Activated CD8-positive, alpha-beta memory T cell treated with anti-CD3 and anti-CD28 coated beads for 48 hours (primary cell): Measurements from ENCODE around the gene S100A4.

Source experiments
- DNase-seq, 3 experiments: peaks; one replicate each; pipeline ENCODE4 v3.0.0-alpha.2; 2020; ENCODE audit warnings: low read depth in 2 of 3, low spot score in 2 of 3

Gene S100A4

GRCh38 chr1:153548722-153549688, 3.4 kb upstream of the S100A4 start, which contains the start of gene S100A3:
Gene S100A3 (minus strand): TSS chr1:153549258. CDS start chr1:153548485, 773 bp downstream.
- no peak for DNase-seq

DNA sequence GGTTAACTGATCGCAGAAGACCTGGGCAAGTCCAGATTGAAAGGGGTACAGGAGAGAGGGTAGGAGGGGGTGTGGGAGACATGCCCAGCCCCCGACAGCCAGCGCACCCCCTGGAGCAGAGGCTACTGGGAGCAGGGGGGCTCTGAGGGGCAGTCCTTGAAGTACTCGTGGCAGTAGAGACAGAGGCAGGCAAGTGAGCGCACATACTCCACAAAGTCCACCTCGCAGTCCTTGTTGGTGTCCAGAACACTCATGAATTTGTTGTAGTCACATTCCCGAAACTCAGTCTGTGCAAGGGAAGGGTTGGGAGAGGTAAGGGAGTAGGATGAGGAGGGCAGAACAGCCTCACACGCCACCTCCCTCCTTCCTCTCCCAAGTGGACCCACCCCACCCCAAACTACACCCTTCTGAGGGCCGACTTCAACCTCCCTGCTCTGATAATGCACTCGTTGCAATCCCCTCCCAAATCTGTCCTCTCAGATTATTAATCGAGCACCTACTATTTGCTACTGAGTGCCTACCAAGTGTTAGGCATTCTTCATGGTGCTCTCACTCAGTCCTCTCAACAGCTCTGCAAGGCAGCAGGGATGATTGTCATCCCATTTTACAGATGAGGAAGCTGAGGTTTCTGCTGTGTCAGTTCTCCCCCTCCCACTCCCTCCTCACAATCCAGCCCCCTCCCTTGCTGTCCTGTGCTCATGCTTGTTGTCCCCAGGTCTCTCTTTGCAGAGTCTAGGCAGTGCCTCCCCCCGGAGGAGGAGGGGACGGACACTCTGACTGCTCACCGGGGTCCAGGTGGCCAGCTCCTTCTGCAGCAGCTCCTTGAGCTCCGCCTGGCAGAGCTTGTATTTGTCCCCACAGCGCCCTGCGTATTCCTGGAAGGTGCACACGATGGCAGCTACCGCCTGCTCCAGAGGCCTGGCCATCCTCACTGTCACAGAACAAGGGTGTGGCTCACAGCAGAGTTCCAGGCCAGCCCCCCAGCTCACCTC, 2.2 kb upstream of the S100A4 start:
- DNase-seq: no peak

GRCh38 chr1:153546796-153547559, 1.4 kb upstream of the S100A4 start:
- no peak for DNase-seq

GRCh38 chr1:153546371-153546770, 765 bp upstream of the S100A4 start:
- DNase-seq: no peak

DNA sequence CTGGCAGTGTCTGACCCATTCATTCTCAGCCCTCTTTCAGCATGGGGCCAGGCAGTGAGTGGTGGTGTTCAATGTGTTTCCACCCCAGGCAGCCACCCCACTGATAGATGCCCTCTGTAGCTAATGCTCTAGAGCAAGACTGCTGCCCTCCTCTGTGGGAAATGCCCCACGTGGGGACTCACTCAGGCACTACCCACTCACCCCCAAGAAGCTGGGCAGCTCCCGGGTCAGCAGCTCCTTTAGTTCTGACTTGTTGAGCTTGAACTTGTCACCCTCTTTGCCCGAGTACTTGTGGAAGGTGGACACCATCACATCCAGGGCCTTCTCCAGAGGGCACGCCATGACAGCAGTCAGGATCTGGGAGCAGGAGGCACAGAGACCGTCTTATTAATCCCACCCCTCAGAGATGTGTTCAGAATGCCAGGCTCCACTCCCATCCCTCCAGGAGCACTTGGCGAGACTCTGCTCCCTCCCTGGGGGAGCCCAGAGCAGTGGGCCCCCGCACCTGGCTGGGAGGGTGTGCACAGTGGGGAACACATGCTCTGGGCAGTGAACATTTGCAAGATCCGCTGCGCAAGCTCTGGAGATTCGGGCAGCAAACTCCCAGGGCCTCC, 1.0 kb downstream of the S100A4 start:
- DNase-seq: no peak

DNA sequence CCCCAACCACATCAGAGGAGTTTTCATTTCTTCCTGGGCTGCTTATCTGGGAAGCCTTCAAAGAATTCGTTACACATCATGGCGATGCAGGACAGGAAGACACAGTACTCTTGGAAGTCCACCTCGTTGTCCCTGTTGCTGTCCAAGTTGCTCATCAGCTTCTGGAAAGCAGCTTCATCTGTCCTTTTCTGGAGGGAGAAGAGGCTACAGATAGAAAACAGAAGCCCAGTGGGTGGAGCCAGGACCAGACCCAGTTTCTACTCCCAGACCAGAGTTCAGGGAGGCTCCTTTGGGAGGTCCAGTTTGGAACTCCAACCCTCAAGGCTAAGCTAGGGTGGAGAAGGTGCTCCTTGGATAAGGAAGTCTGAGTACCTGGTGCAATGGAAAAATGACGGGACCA, 1.9 kb downstream of the S100A4 start:
- DNase-seq: no peak

DNA sequence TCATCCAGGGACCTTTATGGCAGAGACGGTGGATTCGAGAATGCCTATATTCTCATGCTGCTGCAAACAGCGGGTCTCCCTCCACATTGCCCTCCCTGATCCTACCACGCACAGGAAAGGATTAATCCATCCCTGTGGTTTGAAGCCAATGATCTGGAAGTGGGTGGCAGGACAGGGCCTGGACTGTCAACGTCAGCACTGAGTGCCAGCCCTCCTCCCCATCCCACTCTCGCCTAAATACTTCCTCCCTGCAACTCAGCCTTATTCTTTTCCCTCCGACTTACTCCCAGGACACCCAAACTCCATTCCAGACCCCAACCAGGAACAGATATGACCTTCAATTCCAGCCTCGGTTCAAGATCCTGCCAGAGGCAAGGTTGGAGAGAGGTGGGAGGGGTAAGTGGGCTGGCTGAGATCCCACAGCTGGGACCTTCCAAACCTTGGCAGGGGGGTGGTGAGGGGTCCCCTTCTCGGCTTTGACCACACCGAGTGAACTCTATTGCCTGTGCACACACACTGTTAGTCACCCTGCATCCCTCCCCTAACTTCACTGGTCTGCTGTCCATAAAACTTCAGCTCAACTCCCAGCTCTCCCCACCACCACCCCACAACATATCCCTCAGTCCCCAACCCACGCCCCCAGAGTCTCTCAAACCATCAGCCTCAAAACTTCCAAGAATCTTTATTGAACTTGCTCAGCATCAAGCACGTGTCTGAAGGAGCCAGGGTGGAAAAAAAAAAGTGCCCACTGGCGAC, 2.5 kb downstream of the S100A4 start:
- DNase-seq: no peak

GRCh38 chr1:153541641-153542590, 3.7 kb downstream of the S100A4 start:
- no peak for DNase-seq

DNA sequence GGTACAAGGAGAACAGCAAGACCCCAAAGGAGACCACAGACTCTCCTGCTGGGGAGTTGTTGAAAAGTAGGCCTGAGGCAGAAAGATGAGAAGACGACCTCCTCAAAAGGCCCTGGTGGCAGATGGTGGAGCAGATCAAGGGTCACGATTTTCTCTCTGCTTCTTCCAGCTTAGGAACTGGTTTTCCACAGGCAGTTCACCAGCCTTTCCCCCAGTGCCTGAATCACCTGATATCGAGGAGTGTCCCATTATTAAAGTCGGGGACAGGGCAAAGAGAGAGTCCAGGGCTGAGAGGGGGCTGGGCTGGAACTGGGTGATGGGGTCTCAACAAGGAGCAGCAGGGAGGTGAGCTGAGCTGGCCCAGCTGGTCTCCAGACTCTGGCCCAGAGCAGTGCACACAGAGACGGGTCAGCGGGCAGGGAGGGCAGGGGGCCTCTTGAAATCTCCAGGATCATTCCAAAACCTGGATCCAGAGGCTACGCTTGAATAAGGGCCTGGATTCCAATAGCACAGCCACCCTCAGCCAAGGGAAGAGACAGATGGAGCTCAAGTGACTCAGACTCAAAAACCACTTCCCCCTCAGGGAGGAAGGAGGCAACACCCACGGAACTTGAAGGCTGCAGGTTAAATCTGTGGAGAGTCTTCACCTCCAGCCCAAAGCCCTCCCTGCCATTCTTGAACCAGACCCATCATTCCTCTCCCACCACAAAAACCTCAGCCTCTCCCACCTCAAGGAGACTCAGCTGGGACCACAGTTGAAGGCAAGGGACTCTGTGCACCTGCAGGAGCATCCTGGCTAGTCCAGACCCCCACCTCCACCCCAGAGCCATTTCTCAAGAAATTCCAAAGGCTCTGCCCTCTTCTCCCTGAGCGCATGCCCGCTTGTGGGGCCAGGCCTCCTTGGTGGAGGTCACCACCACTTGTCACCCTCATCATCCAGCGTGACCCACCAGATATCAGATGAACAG, 4.9 kb downstream of the S100A4 start, which contains the start of gene S100A5:
Gene S100A5 (minus strand): TSS at position 541 of the 968 bp plus-strand sequence. CDS start 743 bp downstream, outside the sequence.
- DNase-seq: no peak

- no peak for DNase-seq
Observed at GRCh38 chr1:153539395-153540093, 6.1 kb downstream of the S100A4 start.

DNA sequence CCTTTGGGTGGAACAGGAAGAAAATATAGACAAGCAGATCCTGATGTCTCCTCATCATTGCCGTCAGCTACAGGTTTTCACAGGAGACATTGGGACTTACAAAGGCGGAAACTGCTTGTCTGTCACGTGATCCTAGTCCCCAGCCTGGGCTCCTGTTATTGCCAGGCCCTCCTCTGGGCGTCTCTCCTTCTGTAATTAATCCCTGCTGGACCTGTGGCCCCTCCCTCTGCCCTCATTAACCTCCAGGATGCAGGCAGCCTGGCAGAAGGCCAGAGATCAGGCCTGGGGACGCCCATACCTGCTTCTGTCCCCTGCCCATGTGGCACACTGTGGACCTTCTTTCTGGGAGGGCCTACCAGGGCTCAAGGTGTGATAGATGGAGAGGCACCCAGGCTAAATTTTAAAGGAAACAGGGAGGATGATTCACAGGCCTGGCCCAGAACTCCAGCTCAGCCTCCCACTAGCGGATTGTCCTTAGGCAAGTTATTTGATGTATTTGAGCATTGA, 7.2 kb downstream of the S100A4 start:
- no peak for DNase-seq

DNA sequence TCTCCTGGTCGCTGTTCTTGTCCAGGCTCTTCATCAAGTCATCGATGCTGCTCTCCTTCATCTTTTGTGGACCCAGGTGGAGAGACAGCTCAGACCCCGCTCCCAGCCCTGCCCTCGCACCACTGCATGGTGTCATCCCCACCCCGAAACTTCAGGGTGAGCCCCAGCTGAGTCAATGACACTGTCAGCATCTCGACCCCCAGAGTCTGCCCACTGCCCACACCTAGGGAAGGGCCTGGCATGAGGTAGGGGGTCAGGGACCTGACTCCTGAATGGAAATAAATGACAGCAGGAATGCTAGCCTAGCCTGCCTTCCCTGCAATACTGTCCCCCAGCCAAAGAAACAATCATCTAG, 8.3 kb downstream of the S100A4 start:
- no peak for DNase-seq

GRCh38 chr1:153536671-153537375, 8.8 kb downstream of the S100A4 start:
- no peak for DNase-seq

- DNase-seq: peak in 2 of 3 experiments; percentile 56 to 61
Observed at GRCh38 chr1:153536012-153536670, 9.5 kb downstream of the S100A4 start.
